HG02571 (cell line): Measurements from ENCODE around the gene PTPN14.
A peak's percentile ranks its signal among the peaks of the same experiment; 100 is the strongest.
"Not testable (repeated sequence)": the region's sequence is repeated elsewhere in the genome, so short reads cannot be mapped to it uniquely, and the experiment has no call there.

ENCODE experiments used
- ATAC-seq: cut with Tn5 transposase; IDR thresholded peaks from one replicate; pipeline ENCODE4 v1.9.1; 2021; ENCODE audit warnings: mild to moderate bottlenecking, moderate library complexity; ENCODE audit not compliant: unreplicated experiment

Gene PTPN14

GRCh38 chr1:214551436-214552173, at the start of gene PTPN14:
TSS of gene PTPN14 (minus strand) at chr1:214551602. CDS start at chr1:214464803, 86,799 bp downstream.
- peak; percentile 52 for ATAC-seq

DNA sequence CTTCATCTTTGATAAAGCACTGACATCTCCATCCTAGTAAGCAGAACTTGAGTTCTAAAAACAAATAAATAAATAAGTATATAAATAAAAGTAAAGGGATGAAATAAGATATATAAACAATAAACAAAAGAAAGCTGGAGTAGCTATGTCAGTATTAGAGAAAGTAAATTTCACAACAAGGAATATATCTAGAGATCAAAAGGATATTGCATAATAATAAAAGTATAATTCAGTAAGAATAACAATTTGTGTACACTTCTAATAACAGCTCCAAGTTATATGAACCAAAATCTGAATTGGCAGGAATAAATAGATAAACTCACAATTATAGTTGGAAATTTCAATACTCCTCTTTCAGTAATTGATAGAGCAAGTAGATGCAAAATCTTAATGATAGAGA, 41.8 kb upstream of the PTPN14 start:
- ATAC-seq: no peak

DNA sequence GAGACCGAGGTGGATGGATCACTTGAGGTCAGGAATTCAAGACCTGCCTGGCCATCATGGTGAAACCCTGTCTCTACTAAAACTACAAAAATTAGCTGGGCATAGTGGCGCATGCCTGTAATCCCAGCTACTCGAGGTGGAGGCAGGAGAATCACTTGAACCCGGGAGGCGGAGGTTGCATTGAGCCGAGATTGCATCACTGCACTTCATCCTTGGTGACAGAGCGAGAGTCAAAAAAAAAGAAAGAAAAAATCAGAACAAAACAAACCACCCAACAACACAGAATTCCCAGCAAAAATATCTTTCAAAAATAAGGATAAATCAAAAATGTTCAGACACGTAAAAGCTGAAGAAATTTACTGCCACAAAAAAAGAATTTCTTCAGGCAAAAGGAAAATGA, 40.5 kb upstream of the PTPN14 start:
- not testable (repeated sequence) for ATAC-seq

- ATAC-seq: no peak
Observed at GRCh38 chr1:214590696-214591095, 39.3 kb upstream of the PTPN14 start.

DNA sequence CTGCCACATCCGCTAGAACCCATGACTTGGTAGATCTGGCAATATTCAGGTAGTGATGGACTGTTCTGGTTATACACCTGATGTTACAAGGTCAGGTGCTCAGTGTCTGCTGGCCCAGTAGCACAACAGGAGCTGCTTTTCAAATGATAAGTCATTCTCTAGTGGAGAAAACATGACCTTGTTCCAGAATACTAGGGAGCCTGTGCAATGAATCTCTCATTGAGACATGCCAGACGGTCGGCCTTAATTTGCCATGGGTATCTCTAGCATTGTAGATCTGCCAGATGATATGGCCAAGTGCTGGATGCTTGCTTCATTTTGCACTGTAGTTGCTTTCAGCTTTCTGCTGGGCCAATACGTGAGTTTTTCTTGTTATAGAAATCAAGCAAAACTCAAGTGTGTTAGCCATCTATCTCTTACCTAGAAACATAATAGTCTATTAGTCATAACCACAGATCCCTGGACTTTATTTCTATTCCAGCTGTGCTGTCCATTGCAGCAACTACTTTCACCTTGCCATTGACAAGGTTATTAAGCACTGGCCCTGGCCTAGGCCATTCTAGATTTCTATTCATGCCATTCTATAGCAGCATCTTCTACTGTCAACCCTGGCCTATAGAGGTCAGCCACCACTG, 37.7 kb upstream of the PTPN14 start:
- no peak for ATAC-seq

GRCh38 chr1:214587165-214587564, 35.8 kb upstream of the PTPN14 start:
- ATAC-seq: no peak

- no peak for ATAC-seq
Observed at GRCh38 chr1:214586621-214587020, 35.2 kb upstream of the PTPN14 start.

DNA sequence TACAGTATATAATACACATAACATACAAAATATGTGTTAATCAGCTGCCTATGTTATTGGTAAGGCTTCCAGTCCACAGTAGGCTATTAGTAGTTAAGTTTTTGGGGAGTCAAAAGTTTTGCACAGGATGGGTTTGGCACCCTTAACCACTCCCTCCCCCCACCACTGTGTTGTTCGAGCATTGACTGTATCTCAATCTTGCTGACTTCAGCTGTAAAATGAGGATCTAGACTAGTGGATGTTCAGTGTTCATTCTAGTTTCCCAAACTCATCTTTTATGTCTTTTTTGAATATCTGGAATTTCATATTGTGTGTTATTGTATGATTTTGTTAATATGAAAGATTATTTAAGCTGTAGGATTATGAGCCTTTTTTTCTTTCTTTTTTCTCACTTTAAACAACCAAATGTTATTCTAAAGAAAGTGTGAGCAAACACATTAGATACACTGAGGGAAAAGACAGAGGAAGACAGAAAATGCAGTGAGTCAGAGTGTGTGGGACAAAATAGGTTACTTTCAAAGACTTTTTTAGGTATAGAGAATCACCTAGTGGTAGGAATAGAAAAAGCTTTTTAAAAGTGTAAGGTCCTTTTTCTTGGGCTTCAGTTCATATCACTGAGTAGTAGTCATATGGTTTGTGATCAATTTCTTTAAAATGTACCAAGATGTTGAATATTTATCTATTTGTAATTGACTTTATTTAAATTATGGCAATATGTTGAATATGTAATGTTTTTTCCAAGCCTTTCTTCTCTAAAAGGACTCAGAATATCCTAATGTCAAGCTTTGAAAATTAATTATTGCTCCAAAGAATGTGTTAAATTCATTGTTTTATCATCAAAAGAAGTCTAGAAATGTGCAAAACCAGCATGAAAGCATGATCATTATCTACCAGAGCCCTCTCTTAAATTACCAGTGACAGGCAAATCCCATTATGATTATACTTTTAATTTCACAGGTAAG, 33.7 kb upstream of the PTPN14 start:
- peak; percentile 69 for ATAC-seq

- no peak for ATAC-seq
Observed at GRCh38 chr1:214583824-214584554, 32.6 kb upstream of the PTPN14 start.

DNA sequence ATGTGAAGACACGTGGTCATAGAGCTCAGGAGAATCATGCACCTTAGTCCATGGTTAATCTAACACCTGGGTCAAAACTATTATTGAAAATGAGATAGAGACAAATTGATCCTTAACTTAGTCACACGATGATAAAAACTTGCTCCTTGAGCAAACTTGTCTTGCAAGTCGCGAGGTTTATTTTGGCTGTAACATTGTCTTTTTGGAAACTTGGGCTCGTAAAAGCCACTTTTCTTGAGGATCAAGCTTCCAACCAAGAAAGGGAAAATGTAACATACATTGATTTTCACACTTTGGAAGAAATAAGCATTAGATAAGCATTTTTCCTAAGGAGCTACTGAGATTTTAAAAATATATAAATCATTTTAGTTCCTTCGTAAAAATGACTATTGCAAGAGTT, 31.7 kb upstream of the PTPN14 start:
- no peak for ATAC-seq

- ATAC-seq: no peak
Observed at GRCh38 chr1:214582289-214582891, 31.0 kb upstream of the PTPN14 start.

- no peak for ATAC-seq
Observed at GRCh38 chr1:214581785-214582184, 30.4 kb upstream of the PTPN14 start.

- ATAC-seq: no peak
Observed at GRCh38 chr1:214579183-214579582, 27.8 kb upstream of the PTPN14 start.

DNA sequence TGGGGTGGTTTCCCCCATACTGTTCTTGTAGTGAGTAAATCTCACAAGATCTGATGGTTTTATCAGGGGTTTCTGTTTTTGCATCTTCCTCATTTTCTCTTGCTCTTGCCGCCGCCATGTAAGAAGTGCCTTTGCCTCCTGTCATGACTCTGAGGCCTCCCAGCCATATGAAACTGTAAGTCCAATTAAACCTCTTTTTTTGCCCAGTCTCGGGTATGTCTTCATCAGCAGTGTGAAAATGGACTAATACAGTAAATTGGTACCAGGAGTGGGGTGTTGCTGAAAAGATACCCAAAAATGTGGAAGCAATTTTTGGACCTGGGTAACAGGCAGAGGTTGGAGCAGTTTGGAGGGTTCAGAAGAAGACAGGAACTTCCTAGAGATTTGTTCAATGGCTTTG, 24.7 kb upstream of the PTPN14 start:
- not testable (repeated sequence) for ATAC-seq

DNA sequence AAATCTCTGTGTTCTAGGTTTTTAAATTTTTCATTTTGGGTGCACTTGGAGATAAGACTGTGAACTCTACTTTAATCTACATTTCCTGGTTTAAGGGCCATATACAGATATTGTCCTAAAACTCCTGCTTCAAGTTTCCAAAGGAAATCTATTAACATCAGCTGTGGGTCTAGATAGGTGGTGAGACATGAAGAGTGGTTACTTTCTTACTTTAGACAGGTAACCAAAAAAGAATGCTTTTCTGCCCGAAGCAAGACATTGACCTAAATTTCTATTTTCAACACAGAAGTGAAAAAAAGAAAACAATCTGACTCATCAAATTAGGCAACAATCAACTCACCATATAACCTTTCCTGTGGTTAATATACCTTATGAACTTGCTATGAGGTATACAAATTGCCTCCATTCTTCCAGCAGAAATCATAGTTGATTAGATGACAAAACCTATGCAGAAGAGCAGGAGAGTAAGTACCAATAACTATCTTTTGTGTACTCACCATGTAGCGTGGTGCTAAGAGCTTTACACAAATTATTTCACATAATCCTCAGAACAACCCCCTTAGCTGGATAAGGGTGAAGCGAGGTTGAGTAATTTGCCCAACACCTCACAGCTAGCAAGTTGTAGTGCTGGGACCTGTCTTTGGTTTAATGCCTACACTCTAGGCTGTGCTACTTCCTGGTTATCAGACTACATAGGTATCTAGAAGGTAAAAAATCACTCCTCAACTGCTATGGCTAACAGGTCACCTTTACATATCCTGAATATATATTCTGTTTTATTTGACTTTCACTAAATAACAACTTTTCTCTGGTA, 23.4 kb upstream of the PTPN14 start:
- ATAC-seq: no peak

GRCh38 chr1:214573386-214574318, 22.2 kb upstream of the PTPN14 start:
- ATAC-seq: no peak

GRCh38 chr1:214571281-214571680, 19.9 kb upstream of the PTPN14 start:
- no peak for ATAC-seq

GRCh38 chr1:214570442-214570841, 19.0 kb upstream of the PTPN14 start:
- no peak for ATAC-seq
